A673 (cell line): ENCODE measurements around the gene MEF2C. TPM values are rescaled to one million over a fixed set of nuclear protein-coding genes. Genes with fewer than 3 reads are reported as not detected.

Experiments
- BruUV-seq: library from RNA; stranded (reverse); fragments of 400-500 nt; replicated peaks from 2 replicates; lab custom pipeline; 2021; lab: Mats Ljungman, UMichigan
- CTCF ChIA-PET: fragments of 300-600 bp; sonication (Branson Sonifier 250); formaldehyde crosslinking; loops from one replicate; lab custom pipeline; 2022; ENCODE audit warnings: antibody characterized with exemption; lab: Charles Lee
- POLR2A ChIA-PET: fragments of 300-600 bp; sonication (Branson Sonifier 250); formaldehyde crosslinking; loops from one replicate; lab custom pipeline; 2022; ENCODE audit warnings: antibody characterized with exemption; ENCODE audit not compliant: low non-redundant PET; lab: Charles Lee
- DNase-seq: peaks from one replicate; pipeline ENCODE4 v3.0.0-alpha.2; 2015; ENCODE audit warnings: low spot score
- H3K27ac ChIP-seq: fragments of 200-600 bp; sonication (generic); 2 replicates; pipeline ENCODE4 v1.5.1; 2016; ENCODE audit warnings: mixed run types, low read depth, mild to moderate bottlenecking, mixed read lengths, antibody characterized with exemption, low read length; ENCODE audit not compliant: poor library complexity, severe bottlenecking
- H3K27me3 ChIP-seq: fragments of 200-600 bp; sonication (generic); replicated peaks from 2 replicates; pipeline ENCODE4 v1.6.1; 2017; ENCODE audit warnings: mixed run types, low read depth, mild to moderate bottlenecking, mixed read lengths, antibody characterized with exemption, low read length; ENCODE audit not compliant: insufficient read depth, poor library complexity
- H3K36me3 ChIP-seq: fragments of 200-600 bp; sonication (generic); 2 replicates; pipeline ENCODE4 v1.6.1; 2016; ENCODE audit warnings: mixed run types, mild to moderate bottlenecking, mixed read lengths, antibody characterized with exemption, low read length; ENCODE audit not compliant: insufficient read depth, poor library complexity, severe bottlenecking
- H3K4me1 ChIP-seq: fragments of 200-600 bp; sonication (generic); 2 replicates; pipeline ENCODE4 v1.6.1; 2017; ENCODE audit warnings: mixed run types, mild to moderate bottlenecking, mixed read lengths, antibody characterized with exemption, low read length; ENCODE audit not compliant: insufficient read depth, poor library complexity, severe bottlenecking
- H3K4me3 ChIP-seq: fragments of 200-600 bp; sonication (generic); 2 replicates; pipeline ENCODE4 v1.5.1; 2016; ENCODE audit warnings: low read depth, mixed run types, mild to moderate bottlenecking, mixed read lengths, low read length; ENCODE audit not compliant: poor library complexity, severe bottlenecking
- H3K9me3 ChIP-seq: fragments of 200-600 bp; sonication (generic); 2 replicates; pipeline ENCODE4 v1.6.1; 2016; ENCODE audit warnings: mixed run types, low read depth, mild to moderate bottlenecking, mixed read lengths, antibody characterized with exemption, low read length; ENCODE audit not compliant: poor library complexity, severe bottlenecking
- CTCF ChIP-seq: fragments of 300-800, 200-600 bp; sonication (generic); conservative IDR thresholded peaks from 2 replicates; pipeline ENCODE4 v1.5.1; 2017; ENCODE audit warnings: low read depth, mild to moderate bottlenecking, antibody characterized with exemption, low read length, moderate library complexity, mixed read lengths
- EZH2 ChIP-seq: fragments of 200-600 bp; sonication (generic); IDR thresholded peaks from 2 replicates; pipeline ENCODE4 v1.6.1; 2017; ENCODE audit warnings: borderline replicate concordance, low read depth, mild to moderate bottlenecking, mixed read lengths, antibody characterized with exemption, low read length; ENCODE audit not compliant: poor library complexity, severe bottlenecking
- intact Hi-C: fragments of 100-400 bp; cut with micrococcal nuclease; formaldehyde crosslinking; loops from one replicate; pipeline ENCODE4 v1.10.0; 2022; ENCODE audit not compliant: unreplicated experiment
- total RNA-seq: library from RNA; stranded (reverse); gene quantifications from 2 replicates; pipeline ENCODE4 v1.2.3, GENCODE V29; 2021

MEF2C gene
- total RNA-seq, 1 experiment from 2014 or later = 2.0 TPM

GRCh38 chr5:88695232-88695631, 187.8 kb downstream of the MEF2C start:
- peaks cover 76% of the 10 kb centered on the region for H3K27me3 ChIP-seq
- no peak overlapping the region for H3K4me3 ChIP-seq
- CTCF ChIA-PET = no interaction called here
- H3K36me3 ChIP-seq = no peaks in the 10 kb centered on the region
- intact Hi-C loops = no loop called here
- H3K27ac ChIP-seq = no peak overlapping the region
- DNase-seq = no peak
- no peaks in the 10 kb centered on the region for H3K9me3 ChIP-seq
- POLR2A ChIA-PET = no interaction called here
- no TSS peak for BruUV-seq
- TF ChIP-seq CTCF (no peak), EZH2 (no peak)
- peaks cover 3% of the 10 kb centered on the region for H3K4me1 ChIP-seq

GRCh38 chr5:88694023-88694679, 188.8 kb downstream of the MEF2C start:
- Histone ChIP-seq H3K4me3 (no peak overlapping the region), H3K36me3 (no peaks in the 10 kb centered on the region), H3K27ac (no peak overlapping the region), H3K27me3 (peaks cover 81% of the 10 kb centered on the region), H3K4me1 (peaks cover 3% of the 10 kb centered on the region), H3K9me3 (no peaks in the 10 kb centered on the region)
- CTCF ChIA-PET = no interaction called here
- no TSS peak for BruUV-seq
- no peak for DNase-seq
- TF ChIP-seq EZH2 (no peak), CTCF (no peak)
- POLR2A ChIA-PET = no interaction called here
- intact Hi-C loops = loop anchor here (5.0 kb wide), 1 partner anchor 1272 kb away; no protein-coding TSS in a partner anchor

- no peak for DNase-seq
- no peaks in the 10 kb centered on the region for H3K9me3 ChIP-seq
- no TSS peak for BruUV-seq
- TF ChIP-seq EZH2 (no peak), CTCF (no peak)
- H3K27ac ChIP-seq = no peak overlapping the region
- ChIA-PET POLR2A (interaction anchor here (0.5 kb wide), 1 partner anchor 606 kb away, joined by 5 read pairs; no protein-coding TSS in a partner anchor), CTCF (no interaction called here)
- intact Hi-C loops = loop anchor here (5.0 kb wide), 1 partner anchor 1271 kb away; no protein-coding TSS in a partner anchor
- peaks cover 3% of the 10 kb centered on the region for H3K4me1 ChIP-seq
- H3K4me3 ChIP-seq = no peak overlapping the region
- H3K36me3 ChIP-seq = no peaks in the 10 kb centered on the region
- peaks cover 79% of the 10 kb centered on the region for H3K27me3 ChIP-seq
Observed at GRCh38 chr5:88693071-88693932, 189.7 kb downstream of the MEF2C start.
